GM19397 (cell line): ENCODE results near the gene ZRANB2.

Experiments
- ATAC-seq: cut with Tn5 transposase; IDR thresholded peaks from one replicate; pipeline ENCODE4 v1.9.1; 2021; ENCODE audit warnings: mild to moderate bottlenecking, moderate library complexity; ENCODE audit not compliant: unreplicated experiment

Gene ZRANB2

DNA sequence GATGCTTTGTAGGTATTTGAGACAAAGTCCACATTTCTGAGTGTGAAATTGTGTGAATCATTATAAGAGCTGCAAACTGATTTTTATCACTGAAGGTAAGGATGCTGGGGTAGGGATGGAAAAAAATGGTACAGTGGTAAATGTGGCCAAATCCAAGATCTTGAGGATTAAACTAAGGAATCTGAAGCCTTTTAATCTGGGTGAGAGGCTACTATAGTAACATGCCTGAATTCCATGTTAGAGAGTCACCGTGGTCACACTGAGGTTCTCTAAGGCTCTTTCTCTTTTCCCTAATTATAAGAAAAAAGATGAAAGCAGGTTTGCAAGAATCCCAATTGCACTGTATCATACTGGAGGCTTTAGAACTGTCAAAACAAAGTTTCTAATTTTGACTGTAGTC, 50.8 kb downstream of the ZRANB2 start:
- ATAC-seq: no peak

GRCh38 chr1:71028981-71029380, 51.9 kb downstream of the ZRANB2 start:
- ATAC-seq: no peak

- no peak for ATAC-seq
These were observed 52.8 kb downstream of the ZRANB2 start for GRCh38 chr1:71027991-71028390.

DNA sequence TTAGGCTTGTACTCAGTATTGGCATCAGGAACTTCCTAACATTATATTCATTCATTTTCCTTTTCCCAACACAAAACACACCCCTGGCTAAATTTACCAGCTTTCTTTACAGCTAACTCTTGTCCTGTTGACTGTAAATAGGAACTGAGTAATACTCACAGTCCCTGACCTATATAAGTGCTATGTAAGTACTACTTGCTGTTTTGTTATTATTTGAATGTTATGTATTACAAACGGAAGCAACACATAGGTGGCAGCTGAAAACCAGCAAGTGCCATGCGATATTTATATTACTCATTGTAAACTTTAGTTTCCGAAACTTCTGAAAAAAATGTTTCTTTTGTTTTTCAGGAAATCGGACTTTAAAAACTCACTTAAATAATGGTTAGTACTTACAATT, 54.7 kb downstream of the ZRANB2 start:
- ATAC-seq: no peak

DNA sequence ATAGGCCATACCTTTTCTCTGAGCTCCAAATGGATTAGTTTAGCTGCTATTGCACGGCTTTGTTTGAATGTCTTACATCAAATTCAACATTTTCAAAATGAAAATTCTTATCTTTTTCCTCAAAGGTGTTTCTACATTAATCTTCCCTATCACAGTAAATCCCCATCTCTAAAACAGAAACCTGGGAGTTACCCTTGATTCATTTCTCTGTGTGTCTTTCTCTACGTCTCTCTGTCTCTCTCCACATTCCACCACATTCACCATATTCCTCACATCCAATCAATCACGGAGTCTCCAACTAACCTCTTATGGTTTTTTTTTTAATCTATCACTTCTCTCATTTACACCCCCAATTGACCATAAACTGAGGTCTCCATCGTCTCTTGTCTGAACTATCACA, 57.3 kb downstream of the ZRANB2 start:
- no peak for ATAC-seq

- ATAC-seq: no peak
These were observed 61.4 kb downstream of the ZRANB2 start for GRCh38 chr1:71019233-71019969.

- ATAC-seq: no peak
These were observed 62.0 kb downstream of the ZRANB2 start for GRCh38 chr1:71018791-71019190.

DNA sequence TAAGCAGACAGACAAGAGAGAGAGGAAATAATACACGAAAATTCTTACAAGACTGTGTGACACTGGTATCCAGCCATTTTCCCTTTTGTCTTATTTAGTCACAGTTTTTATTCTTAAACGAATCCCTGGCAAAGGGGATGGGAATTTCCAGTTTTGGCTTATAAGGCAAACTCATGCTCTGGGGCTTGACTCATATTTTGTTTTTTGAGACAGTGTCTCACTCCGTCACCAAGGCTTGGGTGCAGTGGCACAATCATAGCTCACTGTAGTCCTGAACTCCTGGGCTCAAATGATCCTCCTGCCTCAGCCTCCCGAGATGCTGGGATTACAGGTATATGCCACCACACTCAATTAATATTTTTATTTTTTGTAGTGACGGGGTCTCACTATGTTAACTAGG, 65.1 kb downstream of the ZRANB2 start:
- no peak for ATAC-seq

GRCh38 chr1:71014178-71014579, 66.7 kb downstream of the ZRANB2 start:
- ATAC-seq: no peak
